Forelimb muscle (tissue), 1 donor: Measurements from ENCODE around the gene CD300LF. TPM values are rescaled to one million over a fixed set of nuclear protein-coding genes. Genes with fewer than 3 reads are reported as not detected.

Experiments used
- DNase-seq: peaks from one replicate; pipeline ENCODE4 v3.0.0-alpha.2; 2013; ENCODE audit warnings: low read depth
- polyA plus RNA-seq: library from polyadenylated mRNA; unstranded; fragments of 120-200 nt; gene quantifications from one replicate; pipeline ENCODE4 v1.2.1, GENCODE V29; 2013; ENCODE audit not compliant: insufficient read length

CD300LF gene
- polyA plus RNA-seq, 1 donor = 0.28 TPM

GRCh38 chr17:74644419-74644818 is 68.3 kb downstream of the CD300LF start:
- no peak for DNase-seq

Other genes starting within 250 kb of the CD300LF start
- gene CD300A, start 246.3 kb downstream of the CD300LF start, polyA plus RNA-seq = 1.2 TPM
- 0.20 TPM for gene CD300LB, start 181.4 kb downstream of the CD300LF start, polyA plus RNA-seq
- 0.37 TPM for gene CD300C, start 166.8 kb downstream of the CD300LF start, polyA plus RNA-seq
- gene CD300H, start 145.4 kb downstream of the CD300LF start, polyA plus RNA-seq = not detected
- not detected for gene CD300LD, start 120.6 kb downstream of the CD300LF start, polyA plus RNA-seq
- gene CD300E, start 89.2 kb downstream of the CD300LF start, polyA plus RNA-seq = 0.04 TPM
- gene RAB37, start 24.3 kb upstream of the CD300LF start, polyA plus RNA-seq = 0.90 TPM
- gene NHERF1, start 35.7 kb upstream of the CD300LF start, polyA plus RNA-seq = 5.3 TPM
- gene NAT9, start 63.4 kb upstream of the CD300LF start, polyA plus RNA-seq = 37.5 TPM
- 0.71 TPM for gene GRIN2C, start 147.0 kb upstream of the CD300LF start, polyA plus RNA-seq
- 2.0 TPM for gene FDXR, start 160.1 kb upstream of the CD300LF start, polyA plus RNA-seq
- gene FADS6, start 180.7 kb upstream of the CD300LF start, polyA plus RNA-seq = not detected
- gene USH1G, start 210.3 kb upstream of the CD300LF start, polyA plus RNA-seq = 0.05 TPM
- gene OTOP2, start 211.3 kb upstream of the CD300LF start, polyA plus RNA-seq = not detected
- gene OTOP3, start 223.0 kb upstream of the CD300LF start, polyA plus RNA-seq = not detected